Endothelial cell of umbilical vein (primary cell): ENCODE data around the gene CDRT15. TPM values are rescaled to one million over a fixed set of nuclear protein-coding genes. Genes with fewer than 3 reads are reported as not detected.
A peak's percentile ranks its signal among the peaks of the same experiment; 100 is the strongest.
"Not testable (repeated sequence)": the region's sequence is repeated elsewhere in the genome, so short reads cannot be mapped to it uniquely, and the experiment has no call there.

Source experiments
- BruUV-seq: library from RNA; stranded (reverse); fragments of 400-500 nt; replicated peaks from 2 replicates; lab custom pipeline; 2021; lab: Mats Ljungman, UMichigan
- CTCF ChIA-PET: fragments of 300-600, 350-600 bp; sonication (Branson Sonifier 250); formaldehyde crosslinking; loops from one replicate; lab custom pipeline; 2021; ENCODE audit warnings: antibody characterized with exemption, inconsistent platforms; lab: Charles Lee
- POLR2A ChIA-PET: fragments of 300-600, 350-600 bp; sonication (Branson Sonifier 250); formaldehyde crosslinking; loops from one replicate; lab custom pipeline; 2021; ENCODE audit warnings: antibody characterized with exemption, inconsistent platforms; lab: Charles Lee
- DNase-seq: peaks from one replicate; pipeline ENCODE4 v3.0.0-alpha.2; 2011; ENCODE audit warnings: low read depth, low spot score
- FAIRE-seq: peaks from 2 replicates; lab custom pipeline; 2011; peaks lifted over from hg19 to GRCh38; lab: Jason Lieb, UNC
- H2AFZ ChIP-seq: 2 replicates; pipeline ENCODE4 v1.6.0; 2012; ENCODE audit warnings: low read depth, low read length, control low read depth, inconsistent platforms
- H3K27ac ChIP-seq: 2 replicates; pipeline ENCODE4 v1.5.1; 2011; ENCODE audit warnings: low read depth, mild to moderate bottlenecking, control low read depth, low read length, moderate library complexity; ENCODE audit not compliant: insufficient read depth
- H3K27me3 ChIP-seq, 2 experiments: 2 replicates each; pipeline versions ENCODE4 v1.6.0 to v1.6.1; 2011; ENCODE audit warnings: low read length in 2 of 2, mixed read lengths in 1 of 2; ENCODE audit not compliant: control insufficient read depth in 2 of 2, insufficient read depth in 2 of 2
- H3K36me3 ChIP-seq, 2 experiments: 2 replicates in 1 of 2; 3 replicates in 1 of 2; pipeline ENCODE4 v1.5.1; 2011; ENCODE audit warnings: low read length in 2 of 2, mild to moderate bottlenecking in 1 of 2, moderate library complexity in 1 of 2; ENCODE audit not compliant: control insufficient read depth in 2 of 2, insufficient read depth in 2 of 2; ENCODE audit errors: extremely low read depth in 1 of 2
- H3K4me1 ChIP-seq: 3 replicates; pipeline ENCODE4 v1.5.1; 2011; ENCODE audit warnings: mild to moderate bottlenecking, low read length; ENCODE audit not compliant: control insufficient read depth, insufficient read depth; ENCODE audit errors: extremely low read depth
- H3K4me2 ChIP-seq: 2 replicates; pipeline ENCODE4 v1.6.1; 2011; ENCODE audit warnings: low read length, control low read depth, mixed read lengths; ENCODE audit not compliant: insufficient read depth
- H3K4me3 ChIP-seq, 3 experiments: fragments of 200-600 bp in 1 of 3; sonication (generic), shearing (Covaris generic) in 1 of 3; replicated peaks in 1 of 3; 2 replicates each; pipeline ENCODE4 v1.5.1; 2011 to 2016; ENCODE audit warnings: control low read depth in 3 of 3, low read length in 3 of 3, mild to moderate bottlenecking in 2 of 3, inconsistent platforms in 1 of 3, low read depth in 1 of 3, moderate library complexity in 1 of 3; ENCODE audit not compliant: insufficient read depth in 1 of 3
- H3K79me2 ChIP-seq: 2 replicates; pipeline ENCODE4 v1.6.0; 2012; ENCODE audit warnings: low read length, inconsistent platforms; ENCODE audit not compliant: control insufficient read depth, insufficient read depth
- H3K9ac ChIP-seq: replicated peaks from 2 replicates; pipeline ENCODE3; 2011; ENCODE audit warnings: low read length, control low read depth; ENCODE audit not compliant: insufficient read depth; ENCODE audit errors: extremely low read depth
- H3K9me1 ChIP-seq: replicated peaks from 3 replicates; pipeline ENCODE4 v1.6.0; 2011; ENCODE audit warnings: mild to moderate bottlenecking, low read length; ENCODE audit not compliant: control insufficient read depth, insufficient read depth; ENCODE audit errors: extremely low read depth
- H3K9me3 ChIP-seq: replicated peaks from 2 replicates; pipeline ENCODE4 v1.5.1; 2012; ENCODE audit warnings: low read length, inconsistent platforms; ENCODE audit not compliant: control insufficient read depth, insufficient read depth
- H4K20me1 ChIP-seq: replicated peaks from 2 replicates; pipeline ENCODE3; 2011; ENCODE audit warnings: mild to moderate bottlenecking, low read length; ENCODE audit not compliant: control insufficient read depth, insufficient read depth; ENCODE audit errors: extremely low read depth
- CTCF ChIP-seq, 2 donors: IDR thresholded peaks; 1 replicate in 1 of 2; 2 replicates in 1 of 2; pipeline ENCODE4 v1.5.1; 2011; ENCODE audit warnings: low read length in 2 of 2, mild to moderate bottlenecking in 2 of 2, moderate library complexity in 2 of 2, control low read depth in 1 of 2, inconsistent platforms in 1 of 2, low read depth in 1 of 2; ENCODE audit not compliant: insufficient read depth in 1 of 2; ENCODE audit errors: extremely low read depth in 1 of 2
- MYC ChIP-seq: IDR thresholded peaks from one replicate; pipeline ENCODE4 v1.6.1; 2011; ENCODE audit warnings: mild to moderate bottlenecking, low read depth, low read length
- dilution Hi-C: fragments of 300-500 bp; cut with MboI; formaldehyde crosslinking; loops from one replicate; pipeline ENCODE4 v1.15.0; 2019; ENCODE audit warnings: low sequenced_read_pairs; ENCODE audit not compliant: extremely low pct_ligation_motif_present
- intact Hi-C: fragments of 100-400 bp; cut with micrococcal nuclease; formaldehyde crosslinking; loops from one replicate; pipeline ENCODE4 v1.10.0; 2022
- polyA plus RNA-seq, 4 experiments: library from polyadenylated mRNA; depleted of rRNA in 3 of 4; stranded (reverse) in 3 of 4; unstranded in 1 of 4; fragments of >200 nt; gene quantifications; 2 replicates each; pipeline versions ENCODE4 v1.2.1 to v1.2.3, GENCODE V29; 2011 to 2012; ENCODE audit warnings: missing spikeins in 1 of 4
- total RNA-seq: library from RNA; stranded (reverse); gene quantifications from 2 replicates; pipeline ENCODE4 v1.2.3, GENCODE V29; 2021

Gene CDRT15
- total and polyA plus RNA-seq, 2 donors (not counting 3 experiments of a cell fraction or from before 2014, with no cell fraction given): not detected

GRCh38 chr17:14196377-14196997, 40.2 kb downstream of the CDRT15 start:
- CTCF ChIA-PET: no interaction called here
- POLR2A ChIA-PET: no interaction called here
- no peak for FAIRE-seq

GRCh38 chr17:14192636-14193344, 43.9 kb downstream of the CDRT15 start:
- FAIRE-seq: peak; percentile 82
- H4K20me1 ChIP-seq, DNase-seq, H3K9me1 ChIP-seq, POLR2A ChIA-PET, H3K9me3 ChIP-seq, H2AFZ ChIP-seq, H3K79me2 ChIP-seq, H3K4me2 ChIP-seq, H3K9ac ChIP-seq, BruUV-seq, CTCF ChIA-PET, H3K27ac ChIP-seq, H3K4me1 ChIP-seq, intact Hi-C loops, H3K4me3 ChIP-seq, H3K36me3 ChIP-seq, H3K27me3 ChIP-seq, dilution Hi-C loops: not testable (repeated sequence)

More at GRCh38 chr17:14196377-14196997, 40.2 kb downstream of the CDRT15 start:
- no peak for DNase-seq
- dilution Hi-C loops: no loop called here
- no peaks in the 10 kb centered on the region for H3K79me2 ChIP-seq
- TF ChIP-seq CTCF (IDR thresholded peaks at IDR 0.05; ENCODE audit: extremely low read depth in 1 of 2, insufficient read depth in 1 of 2, low read depth in 1 of 2, low read length in 2 of 2) (peak in 1 of 2 donors; percentile 4), MYC (no peak)
- no peaks in the 10 kb centered on the region for H3K27me3 ChIP-seq
- H3K4me1 ChIP-seq: peaks cover 8% of the 10 kb centered on the region
- H3K27ac ChIP-seq: no peak overlapping the region
- no peak overlapping the region for H3K4me2 ChIP-seq
- no TSS peak for BruUV-seq
- no peaks in the 10 kb centered on the region for H3K9me3 ChIP-seq
- no peak overlapping the region for H3K4me3 ChIP-seq
- H2AFZ ChIP-seq: no peak overlapping the region
- no peaks in the 10 kb centered on the region for H4K20me1 ChIP-seq
- H3K36me3 ChIP-seq: no peaks in the 10 kb centered on the region
- intact Hi-C loops: no loop called here
- no peak overlapping the region for H3K9ac ChIP-seq
- H3K9me1 ChIP-seq: no peaks in the 10 kb centered on the region

GRCh38 chr17:14192039-14192438, 44.6 kb downstream of the CDRT15 start:
- dilution Hi-C loops, POLR2A ChIA-PET, FAIRE-seq: not testable (repeated sequence)

More at GRCh38 chr17:14192039-14192438, 44.6 kb downstream of the CDRT15 start:
- H3K9me1 ChIP-seq, H3K27ac ChIP-seq, H3K4me1 ChIP-seq, H3K9ac ChIP-seq, H4K20me1 ChIP-seq, H2AFZ ChIP-seq, H3K4me2 ChIP-seq, BruUV-seq, H3K4me3 ChIP-seq, DNase-seq, H3K79me2 ChIP-seq, intact Hi-C loops, H3K36me3 ChIP-seq, H3K27me3 ChIP-seq, H3K9me3 ChIP-seq, CTCF ChIA-PET: not testable (repeated sequence)
